ENCODE results near the gene FAM184B.

FAM184B gene
- total RNA-seq, result 0 reads per million in 2 experiments

DNA sequence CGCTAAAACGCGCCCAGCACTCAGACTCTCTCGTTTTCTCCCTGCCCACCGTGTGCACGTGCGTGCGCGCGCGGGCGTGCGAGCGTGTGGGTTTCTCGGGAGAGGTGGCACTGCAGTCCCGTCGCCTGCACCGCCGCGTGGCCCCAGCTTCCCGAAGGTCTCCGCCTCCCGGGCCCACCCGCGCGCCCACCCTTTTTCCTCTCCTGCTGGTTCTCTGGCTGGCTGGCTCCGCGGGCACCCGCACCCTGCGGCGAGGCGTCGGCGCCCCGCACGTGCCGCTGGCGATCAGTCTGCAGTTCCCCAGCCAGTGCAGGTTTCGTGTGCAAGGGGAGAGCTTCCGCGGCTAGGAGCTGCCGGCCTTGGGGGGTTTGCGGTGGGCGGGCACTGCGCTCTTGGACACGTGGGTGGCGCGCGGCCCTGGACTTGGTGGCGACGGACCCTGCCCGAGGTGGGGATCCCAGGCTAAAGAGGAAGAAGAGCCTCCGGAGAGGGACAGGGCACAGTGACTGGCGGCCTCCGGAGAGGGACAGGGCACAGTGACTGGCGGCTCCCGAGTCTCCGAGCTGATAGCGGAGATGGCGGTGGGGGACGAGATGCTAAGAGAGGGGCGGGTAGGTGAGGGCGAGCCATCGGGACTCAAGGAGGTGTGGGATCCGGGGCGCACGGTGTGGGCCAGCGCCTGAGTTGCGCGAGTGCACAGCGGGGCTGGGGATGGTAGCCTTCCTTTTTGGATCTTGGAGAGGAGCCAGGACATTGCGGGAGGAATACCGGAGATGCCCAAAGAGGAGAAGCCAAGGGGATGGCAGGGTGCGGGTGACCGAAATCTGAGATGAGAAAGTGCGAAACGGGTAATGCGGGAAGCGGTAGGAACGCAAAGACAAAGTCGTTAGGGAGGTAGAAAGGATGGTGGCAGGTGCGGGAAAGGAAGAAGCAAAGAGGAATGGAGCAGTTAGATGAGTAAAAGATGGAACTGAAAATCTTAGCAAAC lies at the start of gene FAM184B:
Gene FAM184B (minus strand): TSS at position 322 of the 988 bp plus-strand sequence. CDS start 322 bp downstream, outside the sequence.
- no peak for DNase-seq (ENCODE audit: low read depth)

DNA sequence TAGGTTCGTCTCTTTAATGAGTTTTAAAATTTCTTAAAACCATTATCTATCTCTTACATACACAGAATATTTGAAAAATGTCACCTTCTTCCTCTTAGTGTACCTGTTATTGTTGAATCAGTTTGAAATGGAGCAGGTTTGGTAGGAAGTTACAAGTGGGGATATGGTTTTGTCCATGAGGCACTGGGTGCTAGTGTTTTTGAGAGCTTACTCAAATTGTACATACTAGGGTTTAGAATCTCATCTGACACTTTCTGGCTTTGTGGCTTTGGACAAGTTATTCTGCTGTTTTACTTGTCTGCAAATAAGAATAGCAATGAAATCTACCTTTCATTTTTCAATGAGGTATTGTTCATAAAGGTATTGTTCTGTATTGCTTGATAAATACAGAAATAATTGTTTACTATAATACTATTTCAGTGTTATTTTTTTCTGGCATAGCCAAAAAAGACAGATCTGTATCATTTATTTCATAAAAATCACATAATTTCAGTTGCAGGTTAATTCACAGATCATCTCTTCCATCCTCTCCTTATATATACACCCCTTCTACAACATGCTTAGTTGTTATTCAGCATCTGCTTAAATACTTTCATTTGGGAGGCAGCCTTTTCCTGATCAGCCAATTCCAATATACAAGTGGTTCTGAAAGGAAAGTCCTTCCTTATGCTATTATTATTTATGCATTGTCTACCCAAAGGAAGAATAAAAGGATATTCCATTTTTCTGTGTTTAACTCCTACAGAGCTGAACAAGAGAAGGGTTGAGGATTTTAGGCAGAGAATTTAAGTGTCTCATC lies 42.6 kb upstream of the FAM184B start:
- no peak for DNase-seq (ENCODE audit: low read depth)

DNA sequence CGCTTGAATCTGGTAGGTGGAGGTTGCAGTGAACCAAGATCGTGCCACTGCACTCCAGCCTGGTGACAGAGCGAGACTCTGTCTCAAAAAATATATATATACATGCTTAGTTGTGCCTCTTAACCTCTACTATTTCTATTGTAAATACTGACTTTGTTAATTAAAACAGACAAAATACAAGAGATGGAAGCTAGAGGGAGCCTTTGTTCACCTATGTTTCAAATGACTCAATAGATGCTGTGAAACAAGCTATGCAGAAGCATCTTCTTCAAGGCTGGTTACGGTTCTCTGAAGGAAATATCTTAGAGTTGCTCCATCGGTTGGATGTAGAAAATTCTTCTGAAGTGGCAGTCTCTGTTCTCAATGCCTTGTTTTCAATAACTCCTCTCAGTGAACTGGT lies 35.6 kb upstream of the FAM184B start:
- DNase-seq (ENCODE audit: low read depth), result no peak

DNA sequence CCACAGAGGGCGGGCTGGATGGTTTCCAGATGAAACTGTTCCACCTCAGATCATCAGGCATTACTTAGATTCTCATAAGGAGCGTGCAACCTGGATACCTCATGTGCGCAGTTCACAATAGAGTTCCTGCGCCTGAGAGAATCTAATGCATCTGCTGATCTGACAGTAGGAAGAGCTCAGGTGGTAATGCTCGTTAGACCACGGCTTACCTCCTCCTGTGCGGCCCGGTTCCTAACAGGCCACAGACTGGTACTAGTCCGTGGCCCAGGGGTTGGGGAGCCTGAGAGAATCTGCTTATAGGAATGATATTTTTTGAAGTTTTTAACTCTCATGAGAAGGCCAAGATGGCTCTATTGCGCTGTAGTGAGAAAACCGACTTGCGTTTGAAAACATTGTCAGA lies 34.7 kb upstream of the FAM184B start:
- no peak for DNase-seq (ENCODE audit: low read depth)

DNA sequence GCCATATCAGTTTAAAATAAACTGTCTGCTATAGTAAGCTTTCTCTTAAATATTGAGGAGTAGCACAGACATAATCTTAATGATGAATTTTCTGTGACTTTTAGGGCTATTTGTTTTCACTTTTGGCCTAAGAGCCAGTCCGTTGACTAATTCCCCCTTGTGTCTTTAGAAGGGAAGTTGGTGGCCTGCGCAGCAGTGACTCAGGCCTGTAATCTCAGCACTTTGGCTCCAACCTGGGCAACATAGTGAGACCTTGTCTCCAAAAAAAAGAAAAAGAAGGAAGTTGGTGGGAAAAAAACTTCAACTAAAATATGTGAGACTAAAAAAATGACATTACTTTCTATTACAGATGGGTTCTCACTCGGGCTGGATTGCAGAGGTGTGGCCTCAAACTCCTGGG lies 32.7 kb upstream of the FAM184B start:
- DNase-seq (ENCODE audit: low read depth), result no peak

DNA sequence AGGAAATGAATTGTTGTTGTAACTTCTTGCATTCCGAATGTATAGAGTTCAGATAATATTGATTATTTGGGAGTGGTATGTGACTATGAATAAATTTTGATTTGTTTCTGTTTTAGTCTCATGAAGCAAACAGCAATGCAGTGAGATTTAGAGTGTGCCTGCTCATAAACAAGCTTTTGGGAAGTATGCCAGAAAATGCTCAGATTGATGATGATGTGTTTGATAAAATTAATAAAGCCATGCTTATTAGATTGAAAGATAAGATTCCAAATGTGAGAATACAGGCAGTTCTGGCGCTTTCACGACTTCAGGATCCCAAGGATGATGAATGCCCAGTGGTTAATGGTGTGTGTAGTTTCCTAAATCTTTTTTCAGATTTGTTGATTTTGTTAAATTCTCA lies 31.4 kb upstream of the FAM184B start:
- no peak for DNase-seq (ENCODE audit: low read depth)

DNA sequence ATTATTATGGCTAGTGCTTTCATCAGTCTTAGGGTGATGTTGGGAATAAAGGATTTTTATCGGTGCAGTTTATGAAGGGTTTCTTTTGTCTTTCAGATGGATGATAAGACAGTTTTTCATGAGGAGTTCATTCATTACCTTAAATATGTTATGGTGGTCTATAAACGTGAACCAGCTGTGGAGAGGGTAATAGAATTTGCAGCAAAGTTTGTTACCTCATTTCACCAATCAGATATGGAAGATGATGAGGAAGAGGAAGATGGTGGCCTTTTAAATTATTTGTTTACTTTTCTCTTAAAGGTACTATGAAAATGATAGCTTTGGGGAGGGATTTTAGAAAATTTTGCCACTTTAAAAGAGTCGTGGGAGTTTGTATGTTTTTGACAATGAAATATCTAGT lies 30.7 kb upstream of the FAM184B start:
- no peak for DNase-seq (ENCODE audit: low read depth)

DNA sequence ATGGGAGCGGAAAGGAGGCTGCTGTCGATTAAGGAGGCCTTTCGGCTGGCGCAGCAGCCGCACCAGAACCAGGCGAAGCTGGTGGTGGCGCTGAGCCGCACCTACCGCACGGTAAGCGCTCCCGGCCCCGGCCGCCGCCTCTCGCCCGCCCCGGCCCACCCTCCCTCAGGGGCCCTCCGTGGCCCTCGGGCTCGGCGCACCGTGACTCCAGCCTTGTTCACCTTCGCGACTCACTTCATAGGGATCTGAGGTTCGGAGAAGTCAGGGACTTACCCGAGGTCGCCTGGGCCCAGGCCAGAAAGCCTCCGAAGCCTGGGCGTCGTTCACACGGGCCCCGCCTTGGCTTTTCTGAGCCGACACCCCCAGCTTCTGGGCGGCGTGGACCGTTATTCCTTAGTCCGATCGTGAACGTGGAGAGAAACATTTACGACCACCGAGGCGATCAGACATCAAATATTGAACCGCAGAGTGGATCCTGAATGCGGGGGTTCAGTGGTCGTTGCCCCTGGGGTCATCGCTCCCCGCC lies 29.7 kb upstream of the FAM184B start:
- DNase-seq (ENCODE audit: low read depth), result no peak

DNA sequence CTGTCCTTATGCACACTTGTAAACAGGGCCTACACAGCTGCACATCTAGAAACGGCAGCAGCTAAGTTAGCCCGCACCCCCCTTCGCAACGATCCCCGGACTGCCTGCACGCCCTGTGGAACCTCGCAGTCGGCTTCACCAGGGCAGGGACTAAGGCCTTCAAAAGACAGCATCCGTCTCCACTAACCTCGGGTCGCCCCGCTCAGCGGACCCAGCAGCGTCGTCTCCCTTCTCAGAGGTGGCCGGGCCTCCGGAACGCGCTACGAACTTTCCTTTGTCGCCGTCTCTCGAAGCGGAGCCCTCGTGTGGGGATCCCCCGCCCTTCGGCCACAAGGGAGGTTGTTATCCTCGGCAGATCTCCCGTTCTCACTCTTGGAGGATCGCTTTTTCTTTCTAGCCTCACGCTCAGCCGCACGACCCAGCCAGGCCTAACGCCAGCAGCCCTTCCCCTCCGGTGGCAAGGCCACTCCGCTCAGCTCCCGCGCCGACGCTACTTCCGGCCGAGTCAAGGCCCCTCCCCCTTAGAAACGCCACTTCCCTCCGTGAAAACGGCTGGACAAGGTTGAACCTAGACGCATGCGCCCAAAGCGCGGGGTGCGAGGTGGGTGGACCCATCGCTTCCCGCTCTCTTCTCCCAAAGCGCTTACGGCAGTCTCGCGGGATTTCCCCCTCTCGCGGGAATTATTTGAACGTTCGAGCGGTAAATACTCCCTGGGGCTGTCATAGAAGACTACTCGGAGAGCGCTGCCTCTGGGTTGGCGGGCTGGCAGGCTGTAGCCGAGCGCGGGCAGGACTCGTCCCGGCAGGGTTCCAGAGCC lies 29.0 kb upstream of the FAM184B start, which contains the start of the genes DCAF16 and NCAPG:
Gene DCAF16 (minus strand): TSS at position 498 of the 818 bp plus-strand sequence. CDS start 6,616 bp downstream, outside the sequence.
Gene NCAPG (plus strand): TSS at position 720 of the 818 bp plus-strand sequence. CDS start 99 bp downstream, outside the sequence.
- peak; percentile 98 for DNase-seq (ENCODE audit: low read depth)

DNA sequence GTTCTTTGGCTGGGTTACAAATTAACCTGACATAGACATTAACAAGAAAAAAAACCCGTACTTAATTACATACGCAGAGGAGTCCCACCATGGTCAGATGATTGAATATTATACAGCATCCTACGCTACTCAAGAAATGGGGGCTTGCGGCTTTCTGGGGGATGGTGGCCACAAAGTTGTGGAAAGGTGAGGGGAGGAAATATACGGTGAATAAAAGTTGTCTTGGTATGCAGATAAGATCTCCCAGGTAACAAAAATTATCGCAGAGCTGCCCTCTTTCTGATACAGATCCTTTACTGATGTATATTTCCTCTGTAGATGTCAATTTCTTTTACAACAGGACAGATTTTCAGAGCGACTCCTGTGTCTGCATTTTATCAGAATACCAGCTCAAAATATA lies 28.2 kb upstream of the FAM184B start:
- DNase-seq (ENCODE audit: low read depth), result no peak

DNA sequence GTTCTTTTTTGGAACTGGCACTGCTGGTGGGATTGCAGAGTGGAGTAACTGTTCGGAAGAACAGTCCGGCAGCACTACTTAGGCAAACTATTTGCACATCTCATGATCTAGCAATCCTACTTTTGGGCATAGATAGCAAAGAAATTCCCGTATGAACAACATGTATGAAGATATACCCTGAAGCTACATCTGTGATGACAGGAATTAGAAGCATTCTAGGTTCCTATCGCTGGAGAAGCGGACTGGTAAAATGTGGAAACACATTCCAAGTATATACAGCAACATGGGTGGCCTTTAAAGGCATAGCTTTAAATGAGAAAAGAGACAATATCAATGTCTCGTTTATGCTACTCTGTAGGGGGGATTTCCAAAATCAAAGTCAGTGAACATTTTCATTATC lies 26.0 kb upstream of the FAM184B start:
- no peak for DNase-seq (ENCODE audit: low read depth)

DNA sequence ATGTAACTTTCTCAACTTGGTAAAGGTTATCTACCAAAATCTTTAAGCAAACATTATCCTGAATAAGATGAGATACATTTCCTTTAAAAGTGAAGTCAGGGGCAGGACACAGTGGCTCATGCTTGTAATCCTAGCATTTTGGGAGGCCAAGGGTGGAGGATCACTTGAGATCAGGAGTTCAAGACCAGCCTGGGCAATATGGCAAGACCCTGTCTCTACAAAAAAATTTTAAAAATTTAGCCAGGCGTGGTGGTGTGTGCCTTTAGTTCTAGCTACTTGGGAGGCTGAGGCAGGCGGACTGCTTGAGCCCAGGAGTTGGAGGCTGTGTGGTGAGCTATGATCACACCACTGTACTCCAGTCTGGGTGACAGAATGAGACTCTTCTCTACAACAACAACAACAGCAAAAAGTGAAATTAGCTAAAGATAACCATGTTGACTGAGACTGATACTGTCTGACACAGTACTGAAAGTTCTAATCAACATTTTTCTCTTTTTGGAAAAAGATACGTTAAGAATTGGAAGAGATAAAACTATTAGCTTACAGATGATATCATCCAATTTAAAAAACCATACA lies 24.2 kb upstream of the FAM184B start:
- DNase-seq (ENCODE audit: low read depth), result no peak

DNA sequence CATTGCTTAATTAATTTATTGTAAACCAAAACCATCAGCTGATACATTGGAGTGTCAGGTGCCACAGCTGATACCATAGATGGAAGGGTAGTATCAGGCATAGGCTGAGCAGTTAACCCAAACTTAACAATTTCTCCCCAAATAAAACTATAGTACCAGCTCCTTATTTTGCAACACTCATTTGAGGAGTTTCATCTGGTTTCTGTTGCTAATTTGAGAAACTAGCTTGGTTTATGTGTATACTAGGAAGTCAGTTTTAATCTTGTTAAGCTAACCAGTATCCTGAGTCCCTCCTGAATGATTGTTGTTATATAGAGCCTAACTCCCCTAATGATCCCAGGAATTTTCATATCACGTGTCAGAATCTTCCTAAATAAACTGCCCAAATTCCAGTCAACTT lies 16.4 kb upstream of the FAM184B start:
- no peak for DNase-seq (ENCODE audit: low read depth)

DNA sequence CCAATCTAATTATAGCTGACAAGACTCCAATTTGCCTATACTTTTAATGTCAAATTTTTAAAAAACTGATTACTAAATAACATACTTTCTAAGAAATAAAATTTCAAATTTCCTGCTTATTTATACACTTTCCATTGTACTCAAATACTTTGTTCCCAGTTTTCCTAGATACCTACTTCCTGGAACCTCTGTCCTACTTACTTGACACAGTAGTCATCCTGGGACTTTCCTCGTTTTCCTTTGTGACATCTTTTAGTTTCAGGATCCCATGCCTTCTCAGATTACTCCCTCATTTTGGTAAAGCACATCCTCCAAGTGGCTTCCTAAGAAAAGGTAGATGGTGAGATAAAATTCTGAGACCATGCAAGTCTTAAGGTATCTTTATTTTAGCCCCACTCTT lies 13.3 kb upstream of the FAM184B start:
- no peak for DNase-seq (ENCODE audit: low read depth)

DNA sequence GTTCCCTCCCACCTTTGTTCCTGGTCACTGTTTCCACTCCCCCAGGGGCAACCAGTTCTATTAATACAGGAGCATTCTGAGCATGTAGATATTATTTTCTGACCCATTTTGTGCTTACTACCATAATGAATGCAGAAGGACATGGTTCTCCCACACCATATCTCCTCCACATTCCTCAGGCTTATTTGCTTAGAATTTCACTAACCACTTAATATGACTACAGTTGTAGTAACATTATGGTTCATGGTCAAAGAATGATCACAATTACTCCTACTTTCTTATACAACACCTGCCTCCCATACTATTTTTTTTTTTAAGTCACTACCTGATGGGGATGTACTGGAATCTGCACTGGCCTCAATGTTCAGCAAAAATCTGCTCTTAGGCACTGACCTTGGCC lies 7.5 kb upstream of the FAM184B start:
- DNase-seq (ENCODE audit: low read depth), result no peak

DNA sequence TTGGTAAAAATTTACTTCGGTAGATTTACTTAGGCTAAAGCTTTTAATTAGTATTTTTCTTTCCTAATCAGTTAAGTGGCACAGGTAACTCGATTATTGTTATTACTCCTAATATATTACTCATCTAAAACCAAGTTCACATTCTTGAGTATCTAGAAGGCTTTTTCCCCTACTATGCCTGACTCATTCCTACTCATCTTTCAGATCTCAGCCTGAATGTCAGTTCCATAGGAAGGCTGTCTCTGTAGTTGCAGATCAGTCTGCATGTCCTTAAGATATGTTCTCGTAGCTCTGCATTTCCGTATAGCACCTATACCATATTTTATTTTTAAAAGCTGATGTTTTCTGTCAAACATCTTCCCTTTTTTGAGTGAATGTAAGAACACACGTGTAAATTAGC lies 5.9 kb upstream of the FAM184B start:
- DNase-seq (ENCODE audit: low read depth), result no peak

DNA sequence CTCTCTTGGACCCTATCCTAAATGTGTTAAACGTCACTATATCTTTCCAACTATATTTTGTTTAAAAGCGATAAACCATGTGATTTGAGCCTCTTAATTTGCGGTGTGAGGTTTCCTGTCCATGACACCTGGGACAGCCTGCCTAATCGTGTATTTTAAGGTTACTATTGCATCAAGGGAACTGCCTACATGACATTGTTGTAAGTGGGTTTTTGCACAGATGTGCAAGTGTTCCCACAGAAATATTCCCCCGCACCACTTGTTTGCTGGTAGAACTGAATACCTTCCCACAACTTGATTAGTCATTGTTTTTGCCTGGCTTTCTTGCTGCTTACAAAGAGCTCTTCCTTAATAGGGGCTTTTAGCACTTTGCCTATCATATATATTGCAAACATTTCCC lies 5.1 kb upstream of the FAM184B start:
- DNase-seq (ENCODE audit: low read depth), result no peak

DNA sequence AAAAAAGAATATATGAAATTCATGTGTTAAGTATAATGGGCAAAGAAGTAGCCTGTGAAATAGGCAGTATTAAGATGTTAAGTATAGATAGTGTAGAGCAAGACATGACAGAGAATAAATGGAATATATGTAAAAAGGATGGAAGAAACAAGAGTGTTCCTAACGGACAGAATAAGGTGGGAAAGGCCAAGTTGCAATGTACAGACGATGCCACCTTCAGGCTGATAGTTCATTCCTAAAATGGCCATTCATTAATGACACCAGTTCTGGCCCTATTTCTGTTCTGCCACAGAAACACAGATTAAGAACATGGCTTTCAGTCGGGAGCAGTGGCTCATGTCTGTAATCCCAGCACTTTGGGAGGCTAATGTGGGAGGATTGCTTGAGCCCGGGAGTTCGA lies 4.4 kb upstream of the FAM184B start:
- DNase-seq (ENCODE audit: low read depth), result no peak

DNA sequence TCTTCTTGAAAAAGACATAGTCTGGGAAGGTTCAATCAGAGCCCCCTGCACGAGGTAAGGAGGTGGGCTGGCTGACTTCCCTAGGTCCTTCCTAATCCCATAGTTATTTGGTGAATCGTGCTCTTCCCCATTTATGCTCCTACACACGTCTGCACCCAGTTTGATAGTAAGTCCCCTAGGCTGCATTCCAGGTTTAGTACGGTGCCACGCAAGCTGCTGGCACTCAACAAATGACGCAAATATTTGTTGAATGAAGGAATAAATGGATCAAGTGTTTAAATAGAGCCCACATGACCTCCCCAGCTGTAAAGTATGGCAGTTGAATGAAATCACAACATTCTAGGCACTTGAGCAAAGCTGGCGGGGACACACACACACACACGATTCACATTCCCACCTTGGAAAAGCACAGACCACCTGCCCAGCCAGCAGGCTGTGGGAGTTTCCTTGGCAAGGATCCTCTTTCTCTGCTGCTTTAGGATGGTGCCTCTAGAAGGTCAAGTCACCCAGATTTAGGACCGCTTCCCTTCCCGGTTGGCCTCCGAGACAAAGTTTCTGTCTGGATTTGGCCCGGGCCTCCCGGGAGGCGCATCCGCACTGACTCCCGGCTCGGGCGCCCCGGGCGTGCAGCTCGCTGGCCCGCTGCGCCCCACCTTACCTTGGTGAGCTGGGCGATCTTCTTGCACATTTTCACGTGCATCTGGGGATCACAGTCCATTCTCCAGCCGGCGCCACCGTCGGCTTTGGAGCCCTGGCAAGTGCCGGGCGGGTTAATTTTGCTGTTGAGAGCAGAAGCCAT lies 721 bp downstream of the FAM184B start:
- DNase-seq (ENCODE audit: low read depth), result no peak

DNA sequence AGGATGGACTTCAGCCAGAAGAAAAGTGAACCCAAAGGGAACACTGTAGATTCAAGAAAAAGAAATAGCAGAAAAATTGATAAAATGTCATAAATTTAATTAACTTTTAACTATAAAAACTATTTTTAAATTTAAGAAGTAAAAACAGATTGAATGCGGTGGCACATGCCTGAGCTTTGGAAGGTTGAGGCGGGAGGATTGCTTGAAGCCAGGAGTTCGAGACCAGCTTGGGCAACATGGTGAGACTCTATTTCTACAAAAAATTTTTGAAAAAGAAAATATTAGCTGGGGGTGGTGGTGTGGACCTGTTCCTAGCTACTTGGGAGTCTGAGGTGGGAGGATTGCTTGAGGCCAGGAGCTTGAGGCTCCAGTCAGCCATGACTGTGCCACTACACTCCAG lies 3.0 kb downstream of the FAM184B start:
- no peak for DNase-seq (ENCODE audit: low read depth)
